Measurements from ENCODE around the gene MYPN. TPM values are rescaled to one million over a fixed set of nuclear protein-coding genes. Genes with fewer than 3 reads are reported as not detected.

MYPN gene
- total RNA-seq, 2 donors from 2014 or later: 0.05 TPM; not detected in 1

GRCh38 chr10:68221196-68221595 is 111.9 kb downstream of the MYPN start:
- H3K27ac Mint-ChIP-seq: no peak overlapping the region
- H3K9me3 Mint-ChIP-seq: no peaks in the 10 kb centered on the region
- H3K4me1 Mint-ChIP-seq (ENCODE audit: low read depth in 2 of 2): no peaks in the 10 kb centered on the region
- ATAC-seq (no peak), DNase-seq (ENCODE audit: low spot score) (no peak)
- H3K4me3 Mint-ChIP-seq: no peak overlapping the region
- no peaks in the 10 kb centered on the region for H3K36me3 Mint-ChIP-seq
- peaks cover 10 to 12% of the 10 kb centered on the region in 2 donors for H3K27me3 Mint-ChIP-seq

GRCh38 chr10:68222391-68222790 is 113.1 kb downstream of the MYPN start:
- no peak for DNase-seq (ENCODE audit: low spot score)
- Mint-ChIP-seq H3K4me3 (no peak overlapping the region), H3K9me3 (no peaks in the 10 kb centered on the region), H3K27ac (no peak overlapping the region), H3K36me3 (no peaks in the 10 kb centered on the region), H3K4me1 (ENCODE audit: low read depth in 2 of 2) (no peaks in the 10 kb centered on the region), H3K27me3 (peaks cover 8 to 10% of the 10 kb centered on the region in 2 donors)
- no peak for ATAC-seq

- ATAC-seq: no peak
Measured at GRCh38 chr10:68223535-68224165, 114.4 kb downstream of the MYPN start.

GRCh38 chr10:68224810-68225209 is 115.5 kb downstream of the MYPN start:
- ATAC-seq (no peak), DNase-seq (ENCODE audit: low spot score) (no peak)
- H3K27me3 Mint-ChIP-seq: peaks cover 14 to 17% of the 10 kb centered on the region in 2 donors
- no peaks in the 10 kb centered on the region for H3K9me3 Mint-ChIP-seq
- no peak overlapping the region for H3K27ac Mint-ChIP-seq
- H3K4me3 Mint-ChIP-seq: no peak overlapping the region
- H3K36me3 Mint-ChIP-seq: no peaks in the 10 kb centered on the region
- no peaks in the 10 kb centered on the region for H3K4me1 Mint-ChIP-seq (ENCODE audit: low read depth in 2 of 2)

More at GRCh38 chr10:68223535-68224165, 114.4 kb downstream of the MYPN start:
- Mint-ChIP-seq H3K36me3 (no peaks in the 10 kb centered on the region), H3K27ac (no peak overlapping the region), H3K27me3 (peaks cover 12 to 21% of the 10 kb centered on the region in 2 donors), H3K4me3 (no peak overlapping the region), H3K4me1 (ENCODE audit: low read depth in 2 of 2) (no peaks in the 10 kb centered on the region), H3K9me3 (no peaks in the 10 kb centered on the region)
- DNase-seq (ENCODE audit: low spot score): no peak

GRCh38 chr10:68230268-68230667 is 121.0 kb downstream of the MYPN start:
- H3K4me3 Mint-ChIP-seq: no peak overlapping the region

GRCh38 chr10:68231106-68231816 is 122.0 kb downstream of the MYPN start:
- Mint-ChIP-seq H3K4me1 (ENCODE audit: low read depth in 2 of 2) (peaks cover 4 to 7% of the 10 kb centered on the region in 2 donors), H3K4me3 (peak overlapping the region; percentile 56), H3K36me3 (no peaks in the 10 kb centered on the region), H3K9me3 (no peaks in the 10 kb centered on the region), H3K27ac (no peak overlapping the region), H3K27me3 (peaks cover 36 to 49% of the 10 kb centered on the region in 2 donors)
- peak; percentile 85 to 86 for ATAC-seq
- peak; percentile 62 for DNase-seq (ENCODE audit: low spot score)

More at GRCh38 chr10:68230268-68230667, 121.0 kb downstream of the MYPN start:
- H3K9me3 Mint-ChIP-seq: no peaks in the 10 kb centered on the region
- peaks cover 4 to 7% of the 10 kb centered on the region in 2 donors for H3K4me1 Mint-ChIP-seq (ENCODE audit: low read depth in 2 of 2)
- ATAC-seq: no peak
- no peak overlapping the region for H3K27ac Mint-ChIP-seq
- no peaks in the 10 kb centered on the region for H3K36me3 Mint-ChIP-seq
- peaks cover 36 to 45% of the 10 kb centered on the region in 2 donors for H3K27me3 Mint-ChIP-seq
- no peak for DNase-seq (ENCODE audit: low spot score)

- peaks cover 4 to 7% of the 10 kb centered on the region in 2 donors for H3K4me1 Mint-ChIP-seq (ENCODE audit: low read depth in 2 of 2)
- H3K4me3 Mint-ChIP-seq: peak within 1 kb of the TSS; percentile 56
- peaks cover 36 to 49% of the 10 kb centered on the region in 2 donors for H3K27me3 Mint-ChIP-seq
- ATAC-seq (no peak), DNase-seq (ENCODE audit: low spot score) (no peak)
- no peaks in the 10 kb centered on the region for H3K9me3 Mint-ChIP-seq
- no peaks in the 10 kb centered on the region for H3K36me3 Mint-ChIP-seq
- H3K27ac Mint-ChIP-seq: no peak within 1 kb of the TSS
Measured at GRCh38 chr10:68231817-68232251, 122.5 kb downstream of the MYPN start, which contains the start of gene ATOH7. Gene ATOH7 (minus strand): TSS chr10:68232113. CDS start chr10:68231677, 436 bp downstream.

- DNase-seq (ENCODE audit: low spot score): no peak
- H3K27me3 Mint-ChIP-seq: peaks cover 31 to 44% of the 10 kb centered on the region in 2 donors
- no peak overlapping the region for H3K27ac Mint-ChIP-seq
- no peaks in the 10 kb centered on the region for H3K9me3 Mint-ChIP-seq
- H3K4me3 Mint-ChIP-seq: no peak overlapping the region
- H3K4me1 Mint-ChIP-seq (ENCODE audit: low read depth in 2 of 2): peaks cover 4 to 7% of the 10 kb centered on the region in 2 donors
- ATAC-seq: no peak
- H3K36me3 Mint-ChIP-seq: no peaks in the 10 kb centered on the region
Measured at GRCh38 chr10:68233046-68233445, 123.8 kb downstream of the MYPN start.

GRCh38 chr10:68235111-68235510 is 125.8 kb downstream of the MYPN start:
- Mint-ChIP-seq H3K36me3 (no peaks in the 10 kb centered on the region), H3K4me1 (ENCODE audit: low read depth in 2 of 2) (peaks cover 4 to 7% of the 10 kb centered on the region in 2 donors), H3K27me3 (peaks cover 26 to 32% of the 10 kb centered on the region in 2 donors), H3K27ac (no peak overlapping the region), H3K9me3 (no peaks in the 10 kb centered on the region), H3K4me3 (no peak overlapping the region)
- DNase-seq (ENCODE audit: low spot score) (no peak), ATAC-seq (no peak)

GRCh38 chr10:68235581-68235980 is 126.3 kb downstream of the MYPN start:
- H3K4me3 Mint-ChIP-seq: no peak overlapping the region
- ATAC-seq (no peak), DNase-seq (ENCODE audit: low spot score) (no peak)
- no peaks in the 10 kb centered on the region for H3K9me3 Mint-ChIP-seq
- peaks cover 25 to 30% of the 10 kb centered on the region in 2 donors for H3K27me3 Mint-ChIP-seq
- no peaks in the 10 kb centered on the region for H3K36me3 Mint-ChIP-seq
- no peak overlapping the region for H3K27ac Mint-ChIP-seq
- peaks cover 4 to 7% of the 10 kb centered on the region in 2 donors for H3K4me1 Mint-ChIP-seq (ENCODE audit: low read depth in 2 of 2)

- Mint-ChIP-seq H3K4me3 (no peak overlapping the region), H3K36me3 (no peaks in the 10 kb centered on the region), H3K27ac (no peak overlapping the region), H3K4me1 (ENCODE audit: low read depth in 2 of 2) (no peaks in the 10 kb centered on the region), H3K9me3 (no peaks in the 10 kb centered on the region), H3K27me3 (peaks cover 16 to 24% of the 10 kb centered on the region in 2 donors)
- DNase-seq (ENCODE audit: low spot score): no peak
- ATAC-seq: no peak
Measured at GRCh38 chr10:68237173-68237572, 127.9 kb downstream of the MYPN start.

- Mint-ChIP-seq H3K4me1 (ENCODE audit: low read depth in 2 of 2) (no peaks in the 10 kb centered on the region), H3K36me3 (no peaks in the 10 kb centered on the region), H3K27me3 (peaks cover 9 to 16% of the 10 kb centered on the region in 2 donors), H3K27ac (no peak overlapping the region), H3K9me3 (no peaks in the 10 kb centered on the region), H3K4me3 (no peak overlapping the region)
- no peak for DNase-seq (ENCODE audit: low spot score)
- ATAC-seq: no peak
Measured at GRCh38 chr10:68238371-68238770, 129.1 kb downstream of the MYPN start.

GRCh38 chr10:68239069-68239468 is 129.8 kb downstream of the MYPN start:
- Mint-ChIP-seq H3K4me1 (ENCODE audit: low read depth in 2 of 2) (no peaks in the 10 kb centered on the region), H3K27me3 (peaks cover 3 to 9% of the 10 kb centered on the region in 2 donors), H3K36me3 (no peaks in the 10 kb centered on the region), H3K27ac (no peak overlapping the region), H3K9me3 (no peaks in the 10 kb centered on the region), H3K4me3 (no peak overlapping the region)
- ATAC-seq (no peak), DNase-seq (ENCODE audit: low spot score) (no peak)

GRCh38 chr10:68239596-68240150 is 130.4 kb downstream of the MYPN start:
- Mint-ChIP-seq H3K27me3 (peaks cover 3 to 9% of the 10 kb centered on the region in 2 donors), H3K4me1 (ENCODE audit: low read depth in 2 of 2) (no peaks in the 10 kb centered on the region), H3K4me3 (no peak overlapping the region), H3K36me3 (no peaks in the 10 kb centered on the region), H3K27ac (no peak overlapping the region), H3K9me3 (no peaks in the 10 kb centered on the region)
- DNase-seq (ENCODE audit: low spot score): no peak
- ATAC-seq: no peak
